ENCODE data around the gene ZNF134. TPM values are rescaled to one million over a fixed set of nuclear protein-coding genes. Genes with fewer than 3 reads are reported as not detected.

Gene ZNF134
- total and polyA plus RNA-seq, 2 experiments from 2014 or later: 14.6 to 79.6 TPM

GRCh38 chr19:57632987-57633831, 19.2 kb downstream of the ZNF134 start, which contains the start of gene ZNF211:
TSS of gene ZNF211 (plus strand) at chr19:57633168. CDS start at chr19:57633347, 179 bp downstream.
- Mint-ChIP-seq H3K27ac (peak within 1 kb of the TSS; percentile 66; the same call in 1 of the 2 replicates), H3K4me1 (peaks cover 16% of the 10 kb centered on the region), H3K9me3 (peaks cover 11% of the 10 kb centered on the region), H3K27me3 (ENCODE audit: insufficient read depth, low read depth, poor library complexity) (peaks cover 5% of the 10 kb centered on the region), H3K4me3 (peak within 1 kb of the TSS; percentile 84), H3K36me3 (ENCODE audit: low read depth) (peaks cover 33% of the 10 kb centered on the region)
- H3K79me2 ChIP-seq (replicated peaks; ENCODE audit: insufficient read depth): peaks cover 9% of the 10 kb centered on the region; the same call in 1 of the 2 replicates
- H3K4me3 ChIP-seq: peak within 1 kb of the TSS; percentile 98
- H3K4me2 ChIP-seq: peak within 1 kb of the TSS; percentile 99
- H3K9me2 ChIP-seq (ENCODE audit: insufficient read depth): peaks cover 6% of the 10 kb centered on the region; the same call in 1 of the 2 replicates
- H4K20me1 ChIP-seq (replicated peaks; ENCODE audit: insufficient read depth): no peaks in the 10 kb centered on the region
- no peaks in the 10 kb centered on the region for H3F3A ChIP-seq (replicated peaks; ENCODE audit: low read depth)
- no peak within 1 kb of the TSS for H3K27ac ChIP-seq (ENCODE audit: low read depth)
- TF ChIP-seq CTCF (conservative IDR thresholded peaks at IDR 0.05; ENCODE audit: low read depth in 2 of 2): peak in 1 of 2 experiments; percentile 8; a peak in 1 of 4 replicates
- no peak for TF ChIP-seq STAT1 (IDR thresholded peaks at IDR 0.05; ENCODE audit: unreplicated experiment)
- TF ChIP-seq CREB1 (CRISPR knock-in tag; IDR thresholded peaks at IDR 0.05; ENCODE audit: low read depth): peak; percentile 77
- no peak for TF ChIP-seq EZH2phosphoT487 (IDR thresholded peaks at IDR 0.05; ENCODE audit: unreplicated experiment)
- no peak for TF ChIP-seq ZNF462 (CRISPR knock-in tag; IDR thresholded peaks at IDR 0.05)
- TF ChIP-seq EZH2 (IDR thresholded peaks at IDR 0.05; ENCODE audit: low read depth, unreplicated experiment): no peak
- no peak for TF ChIP-seq NANOG (IDR thresholded peaks at IDR 0.05; ENCODE audit: borderline replicate concordance)
- peak; percentile 82 for TF ChIP-seq POLR2AphosphoS5 (IDR thresholded peaks at IDR 0.05; ENCODE audit: low read depth)
- no peak for TF ChIP-seq ZNF331 (CRISPR knock-in tag; IDR thresholded peaks at IDR 0.05; ENCODE audit: low read depth)
- TF ChIP-seq ETS1 (IDR thresholded peaks at IDR 0.05): peak; percentile 83
- no peak for TF ChIP-seq JUNB (IDR thresholded peaks at IDR 0.05; ENCODE audit: unreplicated experiment)
- TF ChIP-seq ZNF114 (CRISPR knock-in tag; IDR thresholded peaks at IDR 0.05): no peak
- no peak for TF ChIP-seq REST (IDR thresholded peaks at IDR 0.05; ENCODE audit: unreplicated experiment)
- ATAC-seq (peak; percentile 97), DNase-seq (ENCODE audit: low spot score) (peak; percentile 98)
- no peaks in the 10 kb centered on the region for H3K27me3 ChIP-seq (ENCODE audit: insufficient read depth)
- peaks cover 12% of the 10 kb centered on the region for H3K36me3 ChIP-seq (ENCODE audit: insufficient read depth)
- H2AFZ ChIP-seq: peak within 1 kb of the TSS; percentile 98
- peaks cover 7% of the 10 kb centered on the region for H3K4me1 ChIP-seq (ENCODE audit: insufficient read depth)
